ENCODE data around the gene DEFB127. TPM values are rescaled to one million over a fixed set of nuclear protein-coding genes. Genes with fewer than 3 reads are reported as not detected.
"Not testable (repeated sequence)": the region's sequence is repeated elsewhere in the genome, so short reads cannot be mapped to it uniquely, and the experiment has no call there.

The DEFB127 gene, protein sequence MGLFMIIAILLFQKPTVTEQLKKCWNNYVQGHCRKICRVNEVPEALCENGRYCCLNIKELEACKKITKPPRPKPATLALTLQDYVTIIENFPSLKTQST
- total RNA-seq = not detected
- long read RNA-seq = 0 reads

DNA sequence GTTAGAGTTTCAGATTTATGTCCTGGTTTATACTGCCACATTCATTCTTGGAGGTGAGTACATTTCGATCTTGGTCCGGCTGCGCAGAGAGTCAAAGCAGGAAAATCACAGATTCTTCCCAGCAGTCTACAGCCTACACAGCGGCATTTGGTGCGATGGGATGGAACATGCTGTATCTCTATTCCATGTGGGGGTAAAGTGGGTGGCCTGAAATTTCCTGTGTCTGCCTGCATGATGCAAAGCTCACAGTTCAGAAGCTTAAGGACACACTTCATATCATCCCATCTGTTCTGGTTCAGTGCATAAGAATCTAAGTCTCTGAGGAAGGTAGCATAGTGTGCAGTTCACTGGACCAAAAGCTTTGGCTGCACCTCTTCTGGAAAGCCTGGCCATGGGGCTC, at the start of gene DEFB127:
Gene DEFB127 (plus strand): TSS at position 301 of the 400 bp plus-strand sequence. CDS start 91 bp downstream, at position 392.
- no peak for DNase-seq (ENCODE audit: low spot score)
- intact Hi-C loops (cut with DNase I) = no loop called here

- DNase-seq (ENCODE audit: low spot score) = no peak
- intact Hi-C loops (cut with DNase I) = no loop called here
These were observed 44.9 kb upstream of the DEFB127 start for GRCh38 chr20:112396-112795.

GRCh38 chr20:117518-117917, 39.7 kb upstream of the DEFB127 start:
- DNase-seq (ENCODE audit: low spot score) = no peak
- intact Hi-C loops (cut with DNase I) = no loop called here

- DNase-seq (ENCODE audit: low spot score); intact Hi-C loops (cut with DNase I): not testable (repeated sequence)
These were observed 27.4 kb upstream of the DEFB127 start for GRCh38 chr20:129786-130323.

DNA sequence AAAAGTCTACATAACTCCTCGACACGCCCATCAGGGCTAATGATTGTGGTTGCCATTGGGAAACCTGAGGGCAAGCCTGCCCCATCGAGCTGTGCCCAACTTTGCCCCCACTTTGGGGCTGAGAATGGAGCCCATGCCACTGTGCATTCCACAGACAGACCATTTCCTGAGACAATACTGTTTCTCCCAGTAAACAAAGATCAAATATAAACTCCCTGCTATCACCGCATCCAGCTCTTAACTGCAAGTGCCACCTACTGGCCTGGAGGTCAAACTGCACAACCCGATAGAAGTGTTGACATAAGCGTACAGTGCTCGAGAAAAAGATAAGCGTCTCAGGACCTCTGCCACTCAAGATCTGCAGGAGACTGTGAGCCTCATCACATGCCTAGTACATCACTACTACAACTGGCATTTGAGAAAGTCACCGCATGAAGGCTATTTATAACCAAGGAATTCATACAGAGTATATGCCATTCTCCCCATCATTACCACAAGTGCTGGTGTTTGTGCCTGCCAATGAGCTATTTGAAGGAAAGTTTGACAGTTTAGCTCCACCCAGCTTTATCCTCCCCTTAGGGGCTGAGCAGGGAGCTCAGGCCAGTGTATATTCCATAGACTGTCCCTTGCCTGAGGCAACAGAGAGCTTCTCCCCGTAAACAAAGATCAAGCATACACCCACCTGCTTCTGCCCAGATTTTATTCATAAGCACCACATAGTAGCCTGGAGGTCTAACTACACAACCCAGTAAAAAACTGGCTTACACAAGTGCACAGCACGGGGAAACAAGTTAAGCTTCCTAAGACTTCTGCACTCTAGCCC, 19.4 kb upstream of the DEFB127 start:
- DNase-seq (ENCODE audit: low spot score) = no peak
- intact Hi-C loops (cut with DNase I) = no loop called here

DNA sequence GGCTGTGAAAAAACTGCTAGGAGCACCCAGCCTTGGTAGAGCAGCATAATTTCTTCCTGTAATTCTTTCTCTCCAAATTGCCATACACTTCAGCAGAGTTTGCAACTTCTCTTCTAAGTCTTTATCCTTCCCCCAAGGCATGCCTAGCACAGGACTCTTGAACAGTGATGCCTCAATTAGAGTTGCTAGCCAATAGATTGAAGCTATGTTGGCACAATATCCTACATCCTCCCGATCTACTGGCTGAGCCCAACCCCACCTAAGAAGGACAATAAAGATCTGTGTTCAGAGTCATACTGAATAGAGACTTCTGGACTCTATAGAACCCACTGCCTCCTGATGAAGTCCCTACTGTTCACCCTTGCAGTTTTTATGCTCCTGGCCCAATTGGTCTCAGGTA, 15.0 kb upstream of the DEFB127 start, which contains the start of gene DEFB126:
Gene DEFB126 (plus strand): TSS at position 301 of the 400 bp plus-strand sequence. CDS start 39 bp downstream, at position 340.
- intact Hi-C loops (cut with DNase I) = no loop called here
- DNase-seq (ENCODE audit: low spot score) = no peak

DNA sequence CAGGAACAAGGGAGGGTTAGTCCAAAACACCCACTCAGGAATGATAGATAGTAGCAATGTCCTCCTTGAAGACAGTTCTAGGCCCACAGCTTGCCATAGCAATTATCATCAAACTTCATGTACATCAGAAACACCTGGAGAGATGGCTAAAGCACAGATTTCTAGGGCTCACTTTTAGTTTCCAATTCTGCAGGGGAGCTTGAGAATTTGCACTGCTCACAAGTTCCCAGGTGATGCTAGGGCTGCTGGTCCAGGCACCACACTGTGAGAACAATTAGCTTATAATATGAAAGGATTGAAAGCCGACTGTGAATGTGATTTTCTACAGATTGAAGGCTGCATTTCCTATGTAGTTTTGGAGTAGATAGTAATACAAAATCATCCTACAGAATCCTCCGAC, 11.4 kb upstream of the DEFB127 start:
- intact Hi-C loops (cut with DNase I) = no loop called here
- no peak for DNase-seq (ENCODE audit: low spot score)

- intact Hi-C loops (cut with DNase I) = no loop called here
- DNase-seq (ENCODE audit: low spot score) = no peak
These were observed 5.1 kb upstream of the DEFB127 start for GRCh38 chr20:152131-152530.

DNA sequence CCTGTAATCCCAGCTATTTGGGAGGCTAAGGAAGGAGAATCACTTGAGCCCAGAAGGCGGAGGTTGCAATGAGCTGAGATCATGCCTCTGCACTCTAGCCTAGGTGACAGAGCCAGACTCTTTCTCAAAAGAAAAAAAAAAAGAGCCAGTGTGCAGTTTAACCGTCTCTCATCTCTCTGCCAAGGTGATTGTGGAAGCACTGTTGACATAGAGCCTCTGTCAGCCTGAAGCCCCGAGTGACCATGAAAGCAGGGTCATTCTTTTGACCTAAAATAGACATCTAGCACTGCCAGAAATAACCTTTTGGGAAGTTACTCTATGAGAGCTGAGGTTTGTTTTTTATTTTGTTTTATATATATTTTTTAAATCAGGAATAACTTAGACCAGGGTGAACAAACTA, 7.4 kb downstream of the DEFB127 start:
- intact Hi-C loops (cut with DNase I) = no loop called here
- no peak for DNase-seq (ENCODE audit: low spot score)

- intact Hi-C loops (cut with DNase I) = no loop called here
- no peak for DNase-seq (ENCODE audit: low spot score)
These were observed 11.6 kb downstream of the DEFB127 start for GRCh38 chr20:168876-169275.

GRCh38 chr20:184288-184687, 27.0 kb downstream of the DEFB127 start:
- intact Hi-C loops (cut with DNase I) = no loop called here
- DNase-seq (ENCODE audit: low spot score) = no peak

DNA sequence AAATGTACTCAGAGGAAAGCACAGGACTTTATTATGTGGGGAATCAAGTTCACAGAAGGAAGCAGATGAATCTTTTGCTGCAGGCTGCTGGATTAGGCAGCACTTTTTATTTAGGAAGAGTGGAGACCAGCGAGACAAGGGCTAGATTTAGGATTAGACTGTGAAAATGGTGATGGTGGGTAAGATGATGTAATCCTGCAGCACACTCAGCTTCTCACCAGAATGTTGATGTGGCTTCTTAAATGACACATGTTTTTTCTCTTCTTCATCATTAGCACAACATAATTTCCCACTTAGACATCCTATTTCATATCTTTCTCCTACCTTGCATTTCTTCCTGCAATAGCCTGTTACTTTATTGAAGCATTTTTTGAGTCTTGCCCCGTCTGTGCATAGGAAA, 30.5 kb downstream of the DEFB127 start:
- intact Hi-C loops (cut with DNase I) = no loop called here

DNA sequence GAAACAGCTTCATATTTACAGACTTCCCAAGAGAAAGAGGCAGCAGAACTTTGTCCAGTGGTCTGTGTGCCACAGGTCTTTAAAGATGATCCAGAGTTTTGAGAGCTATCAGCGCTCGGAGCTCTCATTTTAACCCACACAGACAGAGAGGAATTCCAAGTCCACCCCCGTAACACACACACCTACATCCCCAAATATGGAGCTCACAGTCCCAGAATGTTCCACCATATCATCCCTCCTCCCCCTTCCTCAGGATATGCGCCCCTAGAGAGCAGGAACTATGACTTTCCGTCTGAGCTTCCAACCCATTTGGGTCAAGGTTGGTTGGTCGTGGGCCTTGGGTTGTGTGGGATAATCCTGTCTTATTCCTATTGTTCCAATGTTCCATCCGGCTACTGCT, 32.4 kb downstream of the DEFB127 start, which contains the start of gene DEFB128:
Gene DEFB128 (minus strand): TSS at position 101 of the 400 bp plus-strand sequence. CDS start 88 bp downstream, at position 13.
- intact Hi-C loops (cut with DNase I) = no loop called here
- DNase-seq (ENCODE audit: low spot score) = no peak

More for the DNA sequence above, 30.5 kb downstream of the DEFB127 start:
- DNase-seq (ENCODE audit: low spot score) = no peak

- intact Hi-C loops (cut with DNase I) = no loop called here
- DNase-seq (ENCODE audit: low spot score) = no peak
These were observed 41.0 kb downstream of the DEFB127 start for GRCh38 chr20:198225-198624.

GRCh38 chr20:199996-200395, 42.7 kb downstream of the DEFB127 start:
- DNase-seq (ENCODE audit: low spot score) = no peak
- intact Hi-C loops (cut with DNase I) = no loop called here

- intact Hi-C loops (cut with DNase I); DNase-seq (ENCODE audit: low spot score): not testable (repeated sequence)
These were observed 46.4 kb downstream of the DEFB127 start for GRCh38 chr20:203630-204029.

Other genes starting within 250 kb of the DEFB127 start
- not detected for gene DEFB125, start 69.8 kb upstream of the DEFB127 start, total RNA-seq
- gene DEFB126, start 14.9 kb upstream of the DEFB127 start, total RNA-seq = not detected
- not detected for gene DEFB128, start 32.3 kb downstream of the DEFB127 start, total RNA-seq
- gene DEFB129, start 69.8 kb downstream of the DEFB127 start, total RNA-seq = not detected
- gene DEFB132, start 100.3 kb downstream of the DEFB127 start, total RNA-seq = not detected
- 3.7 TPM for gene C20orf96, start 133.3 kb downstream of the DEFB127 start, total RNA-seq
- 10.4 TPM for gene ZCCHC3, start 140.1 kb downstream of the DEFB127 start, total RNA-seq
- 10.6 TPM for gene SOX12, start 168.1 kb downstream of the DEFB127 start, total RNA-seq
- 23.9 TPM for gene NRSN2, start 189.7 kb downstream of the DEFB127 start, total RNA-seq
- 1.3 TPM for gene TRIB3, start 223.3 kb downstream of the DEFB127 start, total RNA-seq

All from cardiac septum (tissue), 1 donor.